NCI-H226 (cell line): ENCODE results near the gene RARA.

Experiments used
- DNase-seq: peaks from one replicate; pipeline ENCODE4 v3.0.0-alpha.2; 2015

The RARA gene

DNA sequence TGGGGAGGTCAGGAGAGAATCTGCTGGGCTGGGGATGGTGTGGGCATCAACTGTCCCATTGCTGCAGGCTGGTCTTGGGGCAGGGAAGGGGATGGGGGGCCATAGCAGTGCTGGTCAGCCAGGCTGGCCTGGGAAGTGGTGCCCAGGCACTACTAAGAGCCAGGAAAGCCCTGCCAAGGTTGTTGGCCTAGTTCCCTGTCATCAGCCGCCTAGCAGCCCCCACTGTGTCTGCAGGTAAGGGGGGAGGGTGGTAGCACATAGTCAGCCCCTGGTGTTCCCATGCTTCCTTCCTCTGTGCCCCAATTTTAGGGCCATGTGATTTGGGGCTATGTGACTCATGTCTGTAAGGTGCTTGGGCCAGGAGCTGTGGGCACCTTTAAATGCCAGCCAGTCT, 37.8 kb downstream of the RARA start:
- DNase-seq: no peak

DNA sequence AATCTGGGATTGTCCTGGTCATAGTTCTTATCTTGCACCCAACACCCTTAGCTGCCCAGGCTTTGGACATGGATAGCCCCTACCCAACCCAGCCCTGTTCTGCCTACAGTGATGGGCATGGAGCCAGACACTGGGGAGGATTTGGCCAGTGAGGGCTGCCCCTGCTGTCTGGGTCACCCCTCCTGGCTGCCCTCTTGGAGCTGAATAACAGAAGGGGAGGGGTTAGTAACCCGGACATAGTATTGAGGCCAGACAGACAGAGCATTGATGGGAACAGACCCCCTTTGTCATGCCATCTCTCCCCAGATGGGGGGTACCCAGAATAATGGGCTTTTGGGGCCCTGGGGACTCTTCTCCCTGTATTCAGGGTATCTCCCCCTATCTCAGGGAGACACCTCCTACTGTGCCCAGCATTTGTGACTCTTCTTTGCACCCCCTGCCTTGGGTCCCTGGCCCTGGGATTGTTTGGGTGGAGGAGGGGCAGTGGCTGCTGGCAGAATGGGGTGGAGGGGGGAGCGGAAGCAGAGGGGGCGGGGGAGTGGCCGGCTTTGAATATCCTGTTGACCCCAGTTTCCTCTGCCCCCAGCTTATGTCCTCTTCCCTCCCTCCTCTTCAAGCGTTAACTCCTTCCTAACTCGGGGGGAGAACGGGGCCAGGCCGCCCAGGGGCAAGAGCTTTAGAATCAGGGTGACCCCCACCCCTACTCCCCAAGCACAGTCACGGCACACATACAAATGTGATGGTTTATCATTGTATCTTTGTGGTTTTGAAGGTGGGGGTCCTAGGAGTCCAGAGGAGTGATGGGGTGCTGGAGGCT, 38.5 kb downstream of the RARA start:
- DNase-seq: no peak

DNA sequence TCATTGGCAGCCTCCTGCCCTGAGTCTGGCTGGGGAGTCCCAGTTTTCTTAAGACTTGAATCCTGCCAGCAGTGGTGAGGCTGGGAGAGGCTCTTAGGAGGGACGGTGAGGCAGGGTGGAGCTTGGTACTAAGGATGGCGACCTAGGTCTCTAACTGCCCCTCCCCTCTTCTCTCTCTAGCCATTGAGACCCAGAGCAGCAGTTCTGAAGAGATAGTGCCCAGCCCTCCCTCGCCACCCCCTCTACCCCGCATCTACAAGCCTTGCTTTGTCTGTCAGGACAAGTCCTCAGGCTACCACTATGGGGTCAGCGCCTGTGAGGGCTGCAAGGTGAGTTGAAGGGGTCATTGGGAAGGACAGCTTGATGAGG, 39.1 kb downstream of the RARA start:
- DNase-seq: no peak

DNA sequence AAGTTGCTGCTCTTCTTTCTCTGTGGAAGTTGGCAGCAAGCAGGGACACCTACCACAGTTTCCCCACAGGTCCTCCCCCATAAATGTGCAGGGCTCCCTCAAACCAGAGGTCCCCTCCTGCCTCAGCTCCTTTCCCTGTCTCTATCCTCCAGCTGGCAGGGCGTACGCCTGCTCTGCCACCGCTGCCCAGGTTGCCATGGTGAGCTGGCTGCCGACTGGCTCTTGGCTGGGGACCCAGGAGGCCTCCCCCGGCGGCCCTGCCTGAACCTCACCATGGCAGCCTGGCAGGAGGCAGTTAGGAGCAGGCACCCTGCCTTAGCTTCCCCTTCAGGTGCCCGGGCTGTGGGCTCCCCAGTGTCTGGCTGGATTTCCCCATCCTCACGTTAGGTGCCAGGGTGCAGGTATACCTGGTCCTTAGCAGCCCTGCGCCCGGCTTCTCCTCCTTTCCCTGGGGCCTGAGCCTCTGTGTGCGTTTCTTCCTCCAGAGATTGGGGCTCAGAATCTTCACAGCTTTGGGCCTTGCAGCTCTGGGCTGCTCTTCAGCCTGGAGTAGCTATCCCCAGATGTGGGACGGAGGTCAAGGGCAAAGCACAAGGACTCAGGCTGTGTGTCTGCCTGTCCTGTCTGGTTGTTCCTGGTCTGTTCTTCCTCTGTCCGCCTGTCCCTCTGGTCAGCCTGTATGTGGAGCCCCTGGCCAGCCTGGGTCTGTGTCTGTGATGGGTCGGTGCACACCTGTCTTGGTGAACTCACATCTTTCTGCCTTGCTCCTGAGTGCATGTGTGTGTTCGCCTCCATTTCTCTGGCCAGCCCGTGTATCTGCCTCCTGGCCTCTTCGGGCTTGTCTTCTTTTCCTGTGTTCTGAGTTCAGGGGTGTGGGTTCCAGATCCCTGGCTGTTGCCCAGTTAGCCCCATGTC, 39.8 kb downstream of the RARA start:
- DNase-seq: no peak

DNA sequence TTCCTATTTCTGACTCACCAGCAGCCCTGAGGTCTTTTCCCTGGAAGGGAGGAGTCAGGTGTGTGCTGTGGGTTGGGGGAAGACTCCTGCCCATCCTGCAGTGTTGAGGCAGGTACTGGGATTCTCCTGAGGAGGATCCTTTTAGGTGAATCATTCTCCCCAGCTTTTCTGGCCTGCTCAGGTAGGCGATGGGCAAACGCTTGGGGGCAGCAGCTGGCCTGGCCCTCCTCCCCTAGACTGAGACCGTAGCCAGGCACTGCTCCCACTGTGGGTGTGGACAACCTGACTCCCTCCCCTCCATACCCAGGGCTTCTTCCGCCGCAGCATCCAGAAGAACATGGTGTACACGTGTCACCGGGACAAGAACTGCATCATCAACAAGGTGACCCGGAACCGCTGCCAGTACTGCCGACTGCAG, 40.5 kb downstream of the RARA start:
- DNase-seq: peak; percentile 42

DNA sequence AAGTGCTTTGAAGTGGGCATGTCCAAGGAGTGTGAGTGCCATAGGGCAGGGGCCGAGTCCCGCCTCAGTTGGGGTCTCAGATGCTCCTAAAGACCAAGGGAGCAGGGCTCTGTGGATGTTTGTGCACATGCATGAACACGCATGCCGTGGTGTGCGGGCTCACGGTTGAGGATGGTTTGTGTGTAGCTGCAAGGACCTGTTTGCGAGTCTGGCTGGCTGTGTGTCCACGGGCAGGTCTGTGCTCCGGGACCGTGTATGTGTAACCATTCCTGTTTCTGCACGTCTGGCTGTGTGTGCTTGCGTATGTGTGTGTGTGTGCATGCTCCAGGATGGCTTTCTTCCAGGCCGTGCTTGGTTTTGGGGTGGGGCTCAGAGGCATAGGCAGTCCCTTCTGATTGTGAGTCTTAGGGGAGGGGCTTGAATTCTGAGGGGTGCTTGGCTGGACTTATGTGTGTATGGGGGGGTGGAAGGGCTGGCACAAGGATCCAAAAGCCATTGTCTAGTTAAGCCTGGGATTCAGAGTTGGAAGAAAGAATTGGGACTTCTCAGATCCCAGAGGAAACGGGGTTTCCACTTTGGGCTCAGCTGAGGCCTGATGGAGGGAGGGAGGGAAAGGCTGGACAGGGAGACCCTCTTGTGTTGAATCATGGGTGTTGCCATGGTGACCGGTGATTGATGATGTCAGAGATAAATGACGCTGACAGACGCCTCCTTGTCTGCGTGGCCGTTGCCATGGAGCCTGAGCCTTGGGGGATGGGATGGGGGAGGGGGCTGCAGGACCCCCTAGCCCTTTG, 41.1 kb downstream of the RARA start:
- DNase-seq: no peak

DNA sequence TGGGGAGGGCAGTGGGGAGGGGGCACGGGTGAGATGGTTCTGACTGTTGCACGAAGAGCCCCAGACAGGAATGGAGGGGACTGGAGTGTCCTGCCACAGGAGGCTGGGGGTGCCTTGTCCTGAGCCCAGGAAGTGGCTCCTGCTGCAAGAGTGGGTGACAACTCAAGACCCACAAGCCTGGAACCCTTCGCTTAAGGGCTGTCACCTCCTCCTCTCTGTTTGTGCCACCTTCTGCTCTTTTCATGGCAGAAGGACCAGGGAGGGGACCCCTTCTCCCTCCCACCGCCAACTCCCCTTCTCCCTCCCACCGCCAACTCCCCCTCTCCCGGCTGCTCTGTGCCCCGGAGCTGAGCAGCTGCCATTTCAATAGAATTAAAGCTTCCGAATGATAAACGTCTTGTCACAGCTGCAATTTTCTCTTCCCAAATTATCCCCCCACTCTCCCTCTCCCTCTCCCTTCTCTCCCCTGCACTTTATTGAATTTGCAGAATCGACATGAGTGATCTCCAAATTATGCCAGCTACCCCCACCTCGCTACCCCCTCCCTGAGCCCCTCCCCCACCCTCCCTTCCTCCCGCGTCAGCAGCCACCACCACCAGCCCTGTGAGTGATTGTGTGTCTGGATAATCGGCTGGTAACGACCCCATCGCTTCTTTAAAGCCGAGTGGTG, 41.8 kb downstream of the RARA start:
- no peak for DNase-seq

DNA sequence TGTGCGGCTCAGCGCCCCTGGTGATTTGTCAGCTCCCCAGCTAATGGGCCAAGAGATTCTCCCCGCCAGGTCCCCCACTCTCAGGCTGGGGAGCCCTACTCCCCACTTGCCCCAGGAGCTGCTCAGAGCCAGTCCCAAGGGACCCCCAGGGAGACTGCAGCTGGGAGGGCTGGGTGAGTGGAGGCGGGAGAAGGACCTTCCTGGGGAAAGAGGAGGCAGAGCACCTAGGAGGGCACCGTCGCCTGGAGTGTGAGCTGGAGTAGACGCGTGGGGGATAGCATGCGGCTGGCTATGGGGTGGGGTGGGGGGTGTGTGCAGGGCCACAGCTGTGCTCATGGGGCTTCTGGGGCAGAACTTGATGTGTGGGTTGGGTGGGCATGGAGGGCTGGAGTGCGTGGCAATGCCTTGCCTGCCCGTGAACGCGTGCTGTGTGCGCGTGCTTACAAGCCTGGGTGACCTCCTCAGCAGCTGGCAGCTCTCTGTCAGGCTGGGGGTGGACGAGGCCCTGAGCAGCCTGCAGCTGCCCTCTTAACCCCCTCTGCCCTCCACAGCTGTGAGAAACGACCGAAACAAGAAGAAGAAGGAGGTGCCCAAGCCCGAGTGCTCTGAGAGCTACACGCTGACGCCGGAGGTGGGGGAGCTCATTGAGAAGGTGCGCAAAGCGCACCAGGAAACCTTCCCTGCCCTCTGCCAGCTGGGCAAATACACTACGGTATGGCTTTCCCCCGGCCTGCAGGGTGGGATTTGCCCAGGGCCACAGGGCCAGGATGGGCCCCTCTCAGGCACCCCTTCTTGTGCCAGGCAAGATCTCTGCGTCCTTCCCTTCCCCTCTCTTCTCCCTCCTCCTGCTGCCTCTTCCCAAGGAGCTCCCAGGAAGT, 42.6 kb downstream of the RARA start:
- DNase-seq: no peak

DNA sequence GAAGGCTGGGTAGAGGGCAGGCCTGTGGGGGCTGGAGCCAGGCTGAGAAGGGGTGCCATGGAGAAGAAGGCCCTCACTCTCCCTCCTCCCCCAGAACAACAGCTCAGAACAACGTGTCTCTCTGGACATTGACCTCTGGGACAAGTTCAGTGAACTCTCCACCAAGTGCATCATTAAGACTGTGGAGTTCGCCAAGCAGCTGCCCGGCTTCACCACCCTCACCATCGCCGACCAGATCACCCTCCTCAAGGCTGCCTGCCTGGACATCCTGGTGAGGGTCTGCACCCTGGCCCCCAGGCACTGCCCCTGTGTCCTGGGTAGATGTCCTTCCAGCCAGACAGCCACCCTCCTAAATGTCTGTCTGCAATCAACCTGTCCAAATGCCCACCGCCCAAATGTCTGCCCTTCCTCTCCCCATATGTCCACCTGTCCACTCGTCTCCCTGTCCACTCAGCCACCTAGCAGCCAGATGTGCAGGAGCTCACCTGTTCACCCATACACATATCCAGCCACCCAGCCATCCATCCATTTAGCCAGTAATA, 43.3 kb downstream of the RARA start:
- DNase-seq: no peak

DNA sequence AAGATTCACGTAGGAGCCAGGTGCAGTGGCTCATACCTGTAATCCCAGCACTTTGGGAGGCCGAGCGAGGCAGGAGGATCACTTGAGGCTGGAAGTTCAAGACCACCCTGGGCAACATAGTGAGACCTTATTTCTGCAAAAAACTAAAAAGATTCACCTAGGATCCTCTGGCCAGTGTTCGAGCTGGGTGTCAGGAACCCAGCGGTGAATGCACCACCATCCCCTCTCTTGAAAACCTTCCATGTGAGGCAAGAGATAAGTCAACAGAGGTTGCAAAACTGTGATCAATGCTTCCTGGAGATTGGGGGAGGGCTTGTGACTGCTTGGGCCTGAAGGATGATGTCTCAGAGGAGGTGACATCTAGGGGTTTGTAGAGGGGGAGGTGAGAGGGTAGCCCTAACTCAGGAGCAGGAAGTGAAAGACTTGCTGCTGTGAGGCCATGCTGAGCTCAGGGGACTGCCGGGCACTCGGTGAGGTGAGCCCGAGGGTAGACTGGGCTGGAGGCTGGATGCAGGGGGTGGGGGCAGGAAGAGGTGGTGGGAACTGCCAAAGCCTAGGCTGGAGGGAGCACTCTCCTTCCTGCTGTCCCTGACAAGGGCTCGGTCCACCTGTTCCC, 43.9 kb downstream of the RARA start:
- DNase-seq: no peak

DNA sequence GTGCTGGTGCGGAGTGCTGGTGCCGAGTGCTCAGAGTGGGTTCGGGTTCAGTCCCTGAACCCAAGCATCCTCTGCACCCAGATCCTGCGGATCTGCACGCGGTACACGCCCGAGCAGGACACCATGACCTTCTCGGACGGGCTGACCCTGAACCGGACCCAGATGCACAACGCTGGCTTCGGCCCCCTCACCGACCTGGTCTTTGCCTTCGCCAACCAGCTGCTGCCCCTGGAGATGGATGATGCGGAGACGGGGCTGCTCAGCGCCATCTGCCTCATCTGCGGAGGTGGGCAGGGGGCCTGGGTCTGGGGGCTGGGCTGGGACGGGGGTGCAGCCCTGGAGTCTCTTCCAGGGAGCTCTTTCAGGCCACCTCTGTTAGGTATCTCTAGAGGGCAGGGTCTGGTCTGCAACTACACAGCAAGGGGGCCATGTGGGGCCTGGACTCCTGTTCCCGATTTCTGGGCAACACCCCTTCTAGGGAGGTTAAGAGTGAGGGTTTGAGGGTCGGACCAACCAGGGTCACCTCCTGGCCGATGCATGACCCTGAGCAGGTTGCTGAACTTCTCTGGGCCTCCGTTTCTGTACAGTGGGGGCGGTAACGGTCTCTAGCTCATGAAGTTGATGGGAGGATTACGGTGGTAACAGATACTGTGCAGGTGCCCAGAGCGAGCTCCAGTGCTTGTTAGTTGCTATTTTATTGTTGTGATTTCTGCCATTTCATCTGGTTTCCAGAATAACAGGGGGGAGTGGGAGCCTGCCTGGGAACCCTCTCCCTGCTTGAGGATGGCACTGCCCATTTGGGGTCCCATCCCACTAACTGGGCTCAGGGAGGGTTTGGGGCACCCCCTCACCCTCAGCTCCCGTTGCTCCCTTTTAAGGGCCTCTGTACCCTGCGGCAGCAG, 45.5 kb downstream of the RARA start:
- DNase-seq: no peak

DNA sequence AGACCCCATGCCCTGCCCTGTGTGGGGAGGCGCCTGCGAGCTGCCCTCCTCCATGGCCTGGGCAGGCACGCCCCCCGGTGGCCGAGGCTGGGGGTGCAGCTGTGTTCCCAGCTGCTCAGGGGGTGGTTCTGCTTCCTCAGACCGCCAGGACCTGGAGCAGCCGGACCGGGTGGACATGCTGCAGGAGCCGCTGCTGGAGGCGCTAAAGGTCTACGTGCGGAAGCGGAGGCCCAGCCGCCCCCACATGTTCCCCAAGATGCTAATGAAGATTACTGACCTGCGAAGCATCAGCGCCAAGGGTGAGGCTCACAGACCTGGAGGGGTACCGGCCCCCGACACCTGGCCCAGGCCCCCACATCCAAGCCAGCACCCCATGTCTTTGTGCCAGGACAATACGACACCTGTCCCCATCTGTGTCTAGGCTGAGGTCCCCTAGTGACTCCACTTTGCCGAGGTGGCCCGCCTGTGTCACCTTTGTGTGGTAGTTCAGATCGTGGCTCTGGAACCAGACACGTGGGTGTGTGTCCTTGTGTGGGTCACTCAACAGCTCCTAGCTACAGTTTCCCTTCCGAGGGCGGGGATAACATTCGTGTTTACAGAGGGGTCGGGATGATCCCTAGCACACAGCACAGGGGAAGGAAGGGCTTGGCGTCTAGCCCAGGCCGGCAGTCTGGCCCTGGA, 46.3 kb downstream of the RARA start:
- no peak for DNase-seq

DNA sequence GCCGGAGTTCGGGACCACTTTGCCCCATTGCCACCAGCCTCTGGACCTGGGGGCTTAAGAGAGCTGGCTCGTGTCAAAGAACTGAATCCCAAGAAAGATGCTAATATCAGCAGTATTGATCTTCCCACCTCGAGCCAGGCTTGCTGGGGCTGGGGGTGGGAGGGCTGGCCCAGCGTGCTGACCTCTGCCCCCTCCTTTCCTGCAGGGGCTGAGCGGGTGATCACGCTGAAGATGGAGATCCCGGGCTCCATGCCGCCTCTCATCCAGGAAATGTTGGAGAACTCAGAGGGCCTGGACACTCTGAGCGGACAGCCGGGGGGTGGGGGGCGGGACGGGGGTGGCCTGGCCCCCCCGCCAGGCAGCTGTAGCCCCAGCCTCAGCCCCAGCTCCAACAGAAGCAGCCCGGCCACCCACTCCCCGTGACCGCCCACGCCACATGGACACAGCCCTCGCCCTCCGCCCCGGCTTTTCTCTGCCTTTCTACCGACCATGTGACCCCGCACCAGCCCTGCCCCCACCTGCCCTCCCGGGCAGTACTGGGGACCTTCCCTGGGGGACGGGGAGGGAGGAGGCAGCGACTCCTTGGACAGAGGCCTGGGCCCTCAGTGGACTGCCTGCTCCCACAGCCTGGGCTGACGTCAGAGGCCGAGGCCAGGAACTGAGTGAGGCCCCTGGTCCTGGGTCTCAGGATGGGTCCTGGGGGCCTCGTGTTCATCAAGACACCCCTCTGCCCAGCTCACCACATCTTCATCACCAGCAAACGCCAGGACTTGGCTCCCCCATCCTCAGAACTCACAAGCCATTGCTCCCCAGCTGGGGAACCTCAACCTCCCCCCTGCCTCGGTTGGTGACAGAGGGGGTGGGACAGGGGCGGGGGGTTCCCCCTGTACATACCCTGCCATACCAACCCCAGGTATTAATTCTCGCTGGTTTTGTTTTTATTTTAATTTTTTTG, 47.1 kb downstream of the RARA start:
- DNase-seq: no peak

DNA sequence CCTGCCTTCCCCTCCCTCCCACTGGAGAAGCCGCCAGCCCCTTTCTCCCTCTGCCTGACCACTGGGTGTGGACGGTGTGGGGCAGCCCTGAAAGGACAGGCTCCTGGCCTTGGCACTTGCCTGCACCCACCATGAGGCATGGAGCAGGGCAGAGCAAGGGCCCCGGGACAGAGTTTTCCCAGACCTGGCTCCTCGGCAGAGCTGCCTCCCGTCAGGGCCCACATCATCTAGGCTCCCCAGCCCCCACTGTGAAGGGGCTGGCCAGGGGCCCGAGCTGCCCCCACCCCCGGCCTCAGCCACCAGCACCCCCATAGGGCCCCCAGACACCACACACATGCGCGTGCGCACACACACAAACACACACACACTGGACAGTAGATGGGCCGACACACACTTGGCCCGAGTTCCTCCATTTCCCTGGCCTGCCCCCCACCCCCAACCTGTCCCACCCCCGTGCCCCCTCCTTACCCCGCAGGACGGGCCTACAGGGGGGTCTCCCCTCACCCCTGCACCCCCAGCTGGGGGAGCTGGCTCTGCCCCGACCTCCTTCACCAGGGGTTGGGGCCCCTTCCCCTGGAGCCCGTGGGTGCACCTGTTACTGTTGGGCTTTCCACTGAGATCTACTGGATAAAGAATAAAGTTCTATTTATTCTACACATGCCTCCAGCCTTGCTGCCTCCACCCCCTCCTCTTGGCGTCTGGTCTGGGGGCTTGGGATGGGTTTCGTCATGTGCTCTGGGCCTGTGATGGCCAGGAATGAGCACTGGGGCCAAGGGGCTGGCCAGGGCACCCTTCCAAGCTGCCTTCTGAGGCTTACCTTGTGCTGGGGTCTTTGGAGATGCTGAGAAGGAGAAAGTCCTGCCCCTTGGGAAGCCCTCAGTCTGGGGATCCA, 48.3 kb downstream of the RARA start:
- no peak for DNase-seq

DNA sequence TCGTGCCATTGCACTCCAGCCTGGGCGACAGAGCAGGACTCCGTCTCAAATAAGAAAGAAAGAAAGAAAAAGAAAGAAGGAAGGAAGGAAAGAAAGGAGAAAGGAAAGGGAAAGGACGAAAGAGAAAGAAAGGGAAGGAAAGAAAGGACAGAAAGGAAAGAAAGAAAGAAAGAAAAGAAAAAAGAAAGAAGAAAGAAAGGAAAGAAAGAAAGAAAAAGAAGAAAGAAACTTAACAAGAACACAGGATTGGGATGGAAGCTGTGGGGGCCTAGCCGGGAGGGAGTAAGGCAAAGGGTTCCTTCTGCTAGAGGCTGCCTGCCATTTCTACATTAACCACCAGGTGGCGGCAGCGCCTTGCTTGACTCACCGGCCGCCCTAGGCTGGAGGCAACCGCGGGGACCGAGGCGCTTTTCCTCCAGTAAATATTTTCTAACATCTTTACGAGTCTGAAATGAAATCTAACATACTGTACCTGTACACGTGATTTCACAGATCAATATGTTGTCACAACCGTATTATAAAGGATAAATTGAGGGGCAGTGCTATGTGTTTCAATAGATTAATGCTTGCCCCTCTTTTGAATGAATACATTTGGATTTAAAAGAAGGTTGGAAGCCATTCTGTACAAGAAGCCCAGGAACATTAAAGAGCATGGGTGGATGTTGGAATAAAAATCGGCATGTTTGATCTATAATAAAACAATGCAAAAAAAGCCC, 49.5 kb downstream of the RARA start:
- DNase-seq: peak; percentile 62

DNA sequence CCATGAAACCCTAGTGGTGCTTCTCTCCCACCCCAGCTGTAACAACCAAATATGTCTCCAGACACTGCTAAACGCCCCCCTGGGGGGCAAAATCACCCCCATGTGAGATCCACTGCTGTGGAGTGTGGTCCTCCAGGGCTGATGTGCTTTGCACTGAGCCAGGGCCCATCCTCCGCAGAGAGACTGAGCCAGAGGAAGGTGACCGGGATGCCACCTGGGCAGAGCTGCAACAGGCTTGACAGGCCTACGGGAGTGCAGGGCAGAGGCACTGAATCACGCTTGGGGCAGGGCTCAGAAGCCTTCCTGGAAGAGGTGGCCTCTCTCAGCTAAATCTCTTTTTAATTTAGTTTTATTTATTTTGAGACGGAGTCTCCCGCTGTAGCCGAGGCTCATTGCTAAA, 51.1 kb downstream of the RARA start:
- no peak for DNase-seq
